IPS-20b (cell line): ENCODE data around the gene MELTF.

Experiments
- H3K27ac ChIP-seq: one replicate; pipeline ENCODE4 v1.5.1; 2013; ENCODE audit warnings: low read length
- H3K27me3 ChIP-seq: 2 replicates; pipeline ENCODE4 v1.6.1; 2013; ENCODE audit warnings: mild to moderate bottlenecking, low read length, inconsistent platforms; ENCODE audit not compliant: insufficient read depth
- H3K36me3 ChIP-seq: 2 replicates; pipeline ENCODE4 v1.6.1; 2013; ENCODE audit warnings: low read depth, mild to moderate bottlenecking, inconsistent platforms, low read length, moderate library complexity; ENCODE audit not compliant: insufficient read depth
- H3K4me1 ChIP-seq: 2 replicates; pipeline ENCODE4 v1.6.1; 2013; ENCODE audit warnings: mild to moderate bottlenecking, control low read depth, inconsistent platforms, low read length, moderate library complexity; ENCODE audit not compliant: insufficient read depth
- H3K4me3 ChIP-seq: 2 replicates; pipeline ENCODE4 v1.5.1; 2013; ENCODE audit warnings: mild to moderate bottlenecking, low read length, inconsistent platforms
- H3K9ac ChIP-seq: 2 replicates; pipeline ENCODE4 v1.6.1; 2013; ENCODE audit warnings: low read depth, mild to moderate bottlenecking, inconsistent platforms, low read length, moderate library complexity
- H3K9me3 ChIP-seq: 2 replicates; pipeline ENCODE4 v1.6.1; 2013; ENCODE audit warnings: mild to moderate bottlenecking, low read depth, low read length, inconsistent platforms; ENCODE audit not compliant: insufficient read depth

The MELTF gene

GRCh38 chr3:197024881-197025735 lies 4.5 kb downstream of the MELTF start:
- H3K27ac ChIP-seq = no peak overlapping the region
- H3K9ac ChIP-seq = no peak overlapping the region
- H3K27me3 ChIP-seq = peaks cover 22% of the 10 kb centered on the region
- H3K4me3 ChIP-seq = no peak overlapping the region
- no peaks in the 10 kb centered on the region for H3K36me3 ChIP-seq
- H3K4me1 ChIP-seq = peaks cover 5% of the 10 kb centered on the region; the same call in 1 of the 2 replicates
- no peaks in the 10 kb centered on the region for H3K9me3 ChIP-seq

GRCh38 chr3:197023998-197024651 lies 5.5 kb downstream of the MELTF start:
- Histone ChIP-seq H3K4me1 (peaks cover 5% of the 10 kb centered on the region; the same call in 1 of the 2 replicates), H3K9me3 (no peaks in the 10 kb centered on the region), H3K27me3 (peaks cover 13% of the 10 kb centered on the region), H3K4me3 (no peak overlapping the region), H3K27ac (no peak overlapping the region), H3K36me3 (no peaks in the 10 kb centered on the region), H3K9ac (no peak overlapping the region)

- Histone ChIP-seq H3K4me1 (peaks cover 5% of the 10 kb centered on the region; the same call in 1 of the 2 replicates), H3K36me3 (no peaks in the 10 kb centered on the region), H3K27ac (no peak overlapping the region), H3K4me3 (no peak overlapping the region), H3K27me3 (peaks cover 6% of the 10 kb centered on the region), H3K9ac (no peak overlapping the region), H3K9me3 (no peaks in the 10 kb centered on the region)
Observed at GRCh38 chr3:197023241-197023997, 6.2 kb downstream of the MELTF start.

- H3K27me3 ChIP-seq = no peaks in the 10 kb centered on the region
- H3K4me1 ChIP-seq = peaks cover 5% of the 10 kb centered on the region; the same call in 1 of the 2 replicates
- H3K9ac ChIP-seq = no peak overlapping the region
- H3K36me3 ChIP-seq = no peaks in the 10 kb centered on the region
- no peak overlapping the region for H3K4me3 ChIP-seq
- H3K9me3 ChIP-seq = no peaks in the 10 kb centered on the region
- H3K27ac ChIP-seq = no peak overlapping the region
Observed at GRCh38 chr3:197022405-197023231, 7.0 kb downstream of the MELTF start.

GRCh38 chr3:197021729-197022404 lies 7.8 kb downstream of the MELTF start:
- no peaks in the 10 kb centered on the region for H3K27me3 ChIP-seq
- H3K27ac ChIP-seq = no peak overlapping the region
- H3K4me3 ChIP-seq = no peak overlapping the region
- no peaks in the 10 kb centered on the region for H3K9me3 ChIP-seq
- H3K9ac ChIP-seq = no peak overlapping the region
- peaks cover 5% of the 10 kb centered on the region; the same call in 1 of the 2 replicates for H3K4me1 ChIP-seq
- H3K36me3 ChIP-seq = no peaks in the 10 kb centered on the region

GRCh38 chr3:197021231-197021630 lies 8.4 kb downstream of the MELTF start:
- Histone ChIP-seq H3K9ac (no peak overlapping the region), H3K27me3 (no peaks in the 10 kb centered on the region), H3K36me3 (no peaks in the 10 kb centered on the region), H3K4me3 (no peak overlapping the region), H3K9me3 (no peaks in the 10 kb centered on the region), H3K27ac (no peak overlapping the region), H3K4me1 (peaks cover 5% of the 10 kb centered on the region; the same call in 1 of the 2 replicates)

GRCh38 chr3:197019535-197019934 lies 10.1 kb downstream of the MELTF start:
- Histone ChIP-seq H3K4me1 (peaks cover 5% of the 10 kb centered on the region; the same call in 1 of the 2 replicates), H3K27ac (no peak overlapping the region), H3K27me3 (no peaks in the 10 kb centered on the region), H3K9ac (no peak overlapping the region), H3K36me3 (no peaks in the 10 kb centered on the region), H3K4me3 (no peak overlapping the region), H3K9me3 (no peaks in the 10 kb centered on the region)

- no peaks in the 10 kb centered on the region for H3K36me3 ChIP-seq
- no peak overlapping the region for H3K4me3 ChIP-seq
- H3K9ac ChIP-seq = no peak overlapping the region
- no peak overlapping the region for H3K27ac ChIP-seq
- no peaks in the 10 kb centered on the region for H3K27me3 ChIP-seq
- no peaks in the 10 kb centered on the region for H3K9me3 ChIP-seq
- H3K4me1 ChIP-seq = peaks cover 5% of the 10 kb centered on the region; the same call in 1 of the 2 replicates
Observed at GRCh38 chr3:197019021-197019420, 10.6 kb downstream of the MELTF start.

- no peak overlapping the region for H3K4me3 ChIP-seq
- H3K36me3 ChIP-seq = no peaks in the 10 kb centered on the region
- no peak overlapping the region for H3K27ac ChIP-seq
- H3K27me3 ChIP-seq = no peaks in the 10 kb centered on the region
- no peaks in the 10 kb centered on the region; the same call in 1 of the 2 replicates for H3K4me1 ChIP-seq
- H3K9ac ChIP-seq = no peak overlapping the region
- H3K9me3 ChIP-seq = no peaks in the 10 kb centered on the region
Observed at GRCh38 chr3:197017003-197017402, 12.6 kb downstream of the MELTF start.

GRCh38 chr3:197015790-197016736 lies 13.6 kb downstream of the MELTF start:
- Histone ChIP-seq H3K27me3 (no peaks in the 10 kb centered on the region), H3K4me1 (no peaks in the 10 kb centered on the region; the same call in 1 of the 2 replicates), H3K36me3 (no peaks in the 10 kb centered on the region), H3K9ac (no peak overlapping the region), H3K27ac (no peak overlapping the region), H3K4me3 (no peak overlapping the region), H3K9me3 (no peaks in the 10 kb centered on the region)
